H1 (cell line): ENCODE results near the gene TACC2.

Experiments
- CEBPB ChIP-seq: IDR thresholded peaks from 2 replicates; pipeline ENCODE4 v1.6.1; 2012; ENCODE audit warnings: low read depth, low read length
- HDAC6 ChIP-seq: IDR thresholded peaks from one replicate; pipeline ENCODE4 v1.7.1; 2012; ENCODE audit warnings: low read depth, mild to moderate bottlenecking, inconsistent platforms, low read length, moderate library complexity
- JUN ChIP-seq: IDR thresholded peaks from 2 replicates; pipeline ENCODE4 v1.6.1; 2011; ENCODE audit warnings: low read depth, mild to moderate bottlenecking, improper control_type of control experiment, low read length
- MAX ChIP-seq: IDR thresholded peaks from 2 replicates; pipeline ENCODE4 v1.6.1; 2012; ENCODE audit warnings: inconsistent platforms
- TF ChIP-seq, protein P1 (sequence below), 3 experiments: IDR thresholded peaks; 1 replicate in 2 of 3; 2 replicates in 1 of 3; pipeline versions ENCODE4 v1.5.1 to v1.6.1; 2011; ENCODE audit warnings: low read length in 3 of 3, mild to moderate bottlenecking in 3 of 3, inconsistent platforms in 2 of 3, low read depth in 1 of 3, moderate library complexity in 1 of 3; ENCODE audit not compliant: insufficient read depth in 1 of 3; ENCODE audit errors: control extremely low read depth in 1 of 3

GRCh38 chr10:122282253-122282671 lies 293.3 kb downstream of the TACC2 start:
- TF ChIP-seq HDAC6 = no peak
- TF ChIP-seq MAX = no peak
- TF ChIP-seq CEBPB = no peak
- TF ChIP-seq JUN = no peak
- TF ChIP-seq, protein P1, sequence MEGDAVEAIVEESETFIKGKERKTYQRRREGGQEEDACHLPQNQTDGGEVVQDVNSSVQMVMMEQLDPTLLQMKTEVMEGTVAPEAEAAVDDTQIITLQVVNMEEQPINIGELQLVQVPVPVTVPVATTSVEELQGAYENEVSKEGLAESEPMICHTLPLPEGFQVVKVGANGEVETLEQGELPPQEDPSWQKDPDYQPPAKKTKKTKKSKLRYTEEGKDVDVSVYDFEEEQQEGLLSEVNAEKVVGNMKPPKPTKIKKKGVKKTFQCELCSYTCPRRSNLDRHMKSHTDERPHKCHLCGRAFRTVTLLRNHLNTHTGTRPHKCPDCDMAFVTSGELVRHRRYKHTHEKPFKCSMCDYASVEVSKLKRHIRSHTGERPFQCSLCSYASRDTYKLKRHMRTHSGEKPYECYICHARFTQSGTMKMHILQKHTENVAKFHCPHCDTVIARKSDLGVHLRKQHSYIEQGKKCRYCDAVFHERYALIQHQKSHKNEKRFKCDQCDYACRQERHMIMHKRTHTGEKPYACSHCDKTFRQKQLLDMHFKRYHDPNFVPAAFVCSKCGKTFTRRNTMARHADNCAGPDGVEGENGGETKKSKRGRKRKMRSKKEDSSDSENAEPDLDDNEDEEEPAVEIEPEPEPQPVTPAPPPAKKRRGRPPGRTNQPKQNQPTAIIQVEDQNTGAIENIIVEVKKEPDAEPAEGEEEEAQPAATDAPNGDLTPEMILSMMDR (IDR thresholded peaks at IDR 0.05; ENCODE audit: control extremely low read depth in 1 of 3, insufficient read depth in 1 of 3, low read depth in 1 of 3, low read length in 3 of 3) = no peak
